Measurements from ENCODE around the gene LZTS3. TPM values are rescaled to one million over a fixed set of nuclear protein-coding genes. Genes with fewer than 3 reads are reported as not detected.

Gene LZTS3
- total and polyA plus RNA-seq, 4 donors: 8.8 to 18.6 (median 13.1) TPM

GRCh38 chr20:3121955-3122610 lies 51.3 kb downstream of the LZTS3 start:
- ATAC-seq (ENCODE audit: insufficient read depth, low FRiP score): no peak
- Histone ChIP-seq H3K9me3 (ENCODE audit: control insufficient read depth in 4 of 4, insufficient read depth in 3 of 4, low read length in 3 of 4) (no peaks in the 10 kb centered on the region), H3K27ac (ENCODE audit: low read depth in 1 of 2, low read length in 1 of 2) (no peak overlapping the region), H3K9ac (ENCODE audit: insufficient read depth in 1 of 2, low read length in 2 of 2) (no peak overlapping the region), H3K27me3 (ENCODE audit: control insufficient read depth in 3 of 3, insufficient read depth in 3 of 3, low read length in 2 of 3) (no peaks in the 10 kb centered on the region), H3K4me3 (no peak overlapping the region), H3K4me1 (ENCODE audit: control insufficient read depth in 5 of 5, insufficient read depth in 5 of 5, low read length in 5 of 5) (no peaks in the 10 kb centered on the region), H3K36me3 (ENCODE audit: control insufficient read depth in 4 of 4, insufficient read depth in 4 of 4, low read length in 4 of 4) (peaks cover 0 to 26% (median 17%) of the 10 kb centered on the region in 4 donors)
- TF ChIP-seq, protein P1, sequence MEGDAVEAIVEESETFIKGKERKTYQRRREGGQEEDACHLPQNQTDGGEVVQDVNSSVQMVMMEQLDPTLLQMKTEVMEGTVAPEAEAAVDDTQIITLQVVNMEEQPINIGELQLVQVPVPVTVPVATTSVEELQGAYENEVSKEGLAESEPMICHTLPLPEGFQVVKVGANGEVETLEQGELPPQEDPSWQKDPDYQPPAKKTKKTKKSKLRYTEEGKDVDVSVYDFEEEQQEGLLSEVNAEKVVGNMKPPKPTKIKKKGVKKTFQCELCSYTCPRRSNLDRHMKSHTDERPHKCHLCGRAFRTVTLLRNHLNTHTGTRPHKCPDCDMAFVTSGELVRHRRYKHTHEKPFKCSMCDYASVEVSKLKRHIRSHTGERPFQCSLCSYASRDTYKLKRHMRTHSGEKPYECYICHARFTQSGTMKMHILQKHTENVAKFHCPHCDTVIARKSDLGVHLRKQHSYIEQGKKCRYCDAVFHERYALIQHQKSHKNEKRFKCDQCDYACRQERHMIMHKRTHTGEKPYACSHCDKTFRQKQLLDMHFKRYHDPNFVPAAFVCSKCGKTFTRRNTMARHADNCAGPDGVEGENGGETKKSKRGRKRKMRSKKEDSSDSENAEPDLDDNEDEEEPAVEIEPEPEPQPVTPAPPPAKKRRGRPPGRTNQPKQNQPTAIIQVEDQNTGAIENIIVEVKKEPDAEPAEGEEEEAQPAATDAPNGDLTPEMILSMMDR (IDR thresholded peaks at IDR 0.05; ENCODE audit: control extremely low read depth, extremely low read depth): no peak
- no peak for DNase-seq
- WGBS, 2 donors: 90 to 92% methylated on average over 12 of the region's 12 CpGs

DNA sequence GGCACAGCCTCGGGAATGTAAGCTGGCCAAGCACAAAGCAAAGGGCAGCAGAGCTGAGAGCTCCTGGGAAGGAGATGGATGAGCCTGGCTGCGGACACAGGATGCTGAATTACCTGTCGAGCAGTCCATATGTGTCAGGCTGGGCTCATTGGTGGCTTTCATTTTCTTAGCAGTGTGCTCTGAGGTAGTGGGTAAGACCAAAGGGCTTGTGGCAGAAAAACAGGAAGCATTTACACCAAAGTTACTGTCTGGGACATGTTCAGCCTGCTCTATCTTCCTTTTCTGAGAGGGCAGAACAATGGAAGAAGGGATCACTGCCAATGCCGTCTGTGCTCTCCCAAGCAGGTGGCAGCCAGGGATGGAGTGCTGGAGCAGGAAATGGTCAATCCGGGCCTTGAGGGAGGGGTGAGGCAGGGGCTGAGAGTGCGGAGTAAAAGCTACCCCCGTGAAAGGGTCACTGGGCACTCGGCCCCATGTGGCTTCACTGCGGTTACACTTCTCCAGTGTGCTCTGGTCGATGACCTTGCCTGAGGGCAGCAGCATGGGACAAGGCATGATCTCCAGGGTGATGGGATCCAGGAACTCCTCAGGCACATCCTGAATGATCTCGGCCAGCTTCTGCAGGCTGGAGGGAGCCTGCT lies 52.0 kb downstream of the LZTS3 start:
- Histone ChIP-seq H3K27me3 (ENCODE audit: control insufficient read depth in 3 of 3, insufficient read depth in 3 of 3, low read length in 2 of 3) (no peaks in the 10 kb centered on the region), H3K9ac (ENCODE audit: insufficient read depth in 1 of 2, low read length in 2 of 2) (no peak overlapping the region), H3K4me1 (ENCODE audit: control insufficient read depth in 5 of 5, insufficient read depth in 5 of 5, low read length in 5 of 5) (no peaks in the 10 kb centered on the region), H3K4me3 (no peak overlapping the region), H3K9me3 (ENCODE audit: control insufficient read depth in 4 of 4, insufficient read depth in 3 of 4, low read length in 3 of 4) (no peaks in the 10 kb centered on the region), H3K27ac (ENCODE audit: low read depth in 1 of 2, low read length in 1 of 2) (no peak overlapping the region), H3K36me3 (ENCODE audit: control insufficient read depth in 4 of 4, insufficient read depth in 4 of 4, low read length in 4 of 4) (peaks cover 0 to 26% (median 17%) of the 10 kb centered on the region in 4 donors)
- WGBS, 2 donors: 55 to 63% methylated on average over 11 of the region's 11 CpGs
- no peak for ATAC-seq (ENCODE audit: insufficient read depth, low FRiP score)
- TF ChIP-seq, protein P1 (IDR thresholded peaks at IDR 0.05; ENCODE audit: control extremely low read depth, extremely low read depth): no peak
- DNase-seq: peak in 1 of 3 donors; percentile 5

DNA sequence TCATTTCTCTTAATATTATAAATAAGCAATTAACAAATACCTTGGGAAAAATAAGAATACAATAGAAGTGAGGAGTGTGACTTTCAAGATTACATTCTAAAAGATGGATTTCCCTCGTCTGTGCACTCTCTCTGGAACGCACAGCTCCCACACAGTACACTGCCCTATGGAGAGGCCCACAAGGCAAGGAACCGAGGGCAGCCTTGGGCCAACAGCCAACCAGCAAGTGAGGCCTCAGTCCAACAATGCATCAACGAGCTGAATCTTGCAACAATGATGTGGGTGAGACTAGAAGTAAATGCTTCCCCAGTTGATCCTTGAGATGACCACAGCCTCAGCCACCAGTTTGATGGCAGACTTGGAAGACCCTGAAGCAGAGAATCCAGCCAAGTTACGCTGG lies 54.3 kb downstream of the LZTS3 start:
- DNase-seq: no peak
- ATAC-seq (ENCODE audit: insufficient read depth, low FRiP score): no peak
- H3K27ac ChIP-seq (ENCODE audit: low read depth in 1 of 2, low read length in 1 of 2): peak overlapping the region in 1 of 2 donors; percentile 20
- H3K4me1 ChIP-seq (ENCODE audit: control insufficient read depth in 5 of 5, insufficient read depth in 5 of 5, low read length in 5 of 5): peaks cover 0 to 3% (median 0%) of the 10 kb centered on the region in 5 donors
- no peak overlapping the region for H3K4me3 ChIP-seq
- H3K9ac ChIP-seq (ENCODE audit: insufficient read depth in 1 of 2, low read length in 2 of 2): no peak overlapping the region
- H3K9me3 ChIP-seq (ENCODE audit: control insufficient read depth in 4 of 4, insufficient read depth in 3 of 4, low read length in 3 of 4): no peaks in the 10 kb centered on the region
- no peaks in the 10 kb centered on the region for H3K27me3 ChIP-seq (ENCODE audit: control insufficient read depth in 3 of 3, insufficient read depth in 3 of 3, low read length in 2 of 3)
- WGBS, 2 donors: 80 to 84% methylated on average over 5 of the region's 5 CpGs
- H3K36me3 ChIP-seq (ENCODE audit: control insufficient read depth in 4 of 4, insufficient read depth in 4 of 4, low read length in 4 of 4): peaks cover 0 to 26% (median 18%) of the 10 kb centered on the region in 4 donors
- TF ChIP-seq, protein P1 (IDR thresholded peaks at IDR 0.05; ENCODE audit: control extremely low read depth, extremely low read depth): no peak
